Measurements from ENCODE around the gene CLSTN2. TPM values are rescaled to one million over a fixed set of nuclear protein-coding genes. Genes with fewer than 3 reads are reported as not detected.

Gene CLSTN2
- total RNA-seq, 1 donor from 2014 or later = 16.0 TPM

- no peaks in the 10 kb centered on the region for H3K9me3 ChIP-seq
- no peak overlapping the region for H3K4me3 ChIP-seq
- no peaks in the 10 kb centered on the region for H3K27me3 ChIP-seq
- TF ChIP-seq POLR2AphosphoS5 (IDR thresholded peaks at IDR 0.05; ENCODE audit: insufficient read depth in 1 of 2, low read depth in 1 of 2) (no peak), CTCF (IDR thresholded peaks at IDR 0.05) (no peak), POLR2A (IDR thresholded peaks at IDR 0.05) (no peak)
- no peak overlapping the region for H3K27ac ChIP-seq
- H3K4me1 ChIP-seq = no peaks in the 10 kb centered on the region
- no peaks in the 10 kb centered on the region for H3K36me3 ChIP-seq
- intact Hi-C loops (cut with DNase I) = no loop called here
- no peak for DNase-seq (ENCODE audit: extremely low spot score in 2 of 2)
These were observed 308.6 kb downstream of the CLSTN2 start for GRCh38 chr3:140243575-140243974.

- intact Hi-C loops (cut with DNase I) = no loop called here
- TF ChIP-seq POLR2A (IDR thresholded peaks at IDR 0.05) (no peak), CTCF (IDR thresholded peaks at IDR 0.05) (no peak), POLR2AphosphoS5 (IDR thresholded peaks at IDR 0.05; ENCODE audit: insufficient read depth in 1 of 2, low read depth in 1 of 2) (no peak)
- Histone ChIP-seq H3K9me3 (no peaks in the 10 kb centered on the region), H3K27ac (no peak overlapping the region), H3K4me1 (no peaks in the 10 kb centered on the region), H3K27me3 (no peaks in the 10 kb centered on the region), H3K4me3 (no peak overlapping the region), H3K36me3 (no peaks in the 10 kb centered on the region)
- no peak for DNase-seq (ENCODE audit: extremely low spot score in 2 of 2)
These were observed 309.9 kb downstream of the CLSTN2 start for GRCh38 chr3:140244893-140245292.

GRCh38 chr3:140246578-140246977, 311.6 kb downstream of the CLSTN2 start:
- Histone ChIP-seq H3K4me1 (no peaks in the 10 kb centered on the region), H3K4me3 (no peak overlapping the region), H3K9me3 (no peaks in the 10 kb centered on the region), H3K27me3 (no peaks in the 10 kb centered on the region), H3K27ac (no peak overlapping the region), H3K36me3 (no peaks in the 10 kb centered on the region)
- DNase-seq (ENCODE audit: extremely low spot score in 2 of 2) = no peak
- intact Hi-C loops (cut with DNase I) = no loop called here
- TF ChIP-seq CTCF (IDR thresholded peaks at IDR 0.05) (no peak), POLR2AphosphoS5 (IDR thresholded peaks at IDR 0.05; ENCODE audit: insufficient read depth in 1 of 2, low read depth in 1 of 2) (no peak), POLR2A (IDR thresholded peaks at IDR 0.05) (no peak)

- Histone ChIP-seq H3K4me3 (no peak overlapping the region), H3K4me1 (no peaks in the 10 kb centered on the region), H3K9me3 (no peaks in the 10 kb centered on the region), H3K36me3 (no peaks in the 10 kb centered on the region), H3K27me3 (no peaks in the 10 kb centered on the region), H3K27ac (no peak overlapping the region)
- no peak for TF ChIP-seq POLR2AphosphoS5 (IDR thresholded peaks at IDR 0.05; ENCODE audit: insufficient read depth in 1 of 2, low read depth in 1 of 2)
- TF ChIP-seq CTCF (IDR thresholded peaks at IDR 0.05) = no peak
- TF ChIP-seq POLR2A (IDR thresholded peaks at IDR 0.05) = no peak
- no peak for DNase-seq (ENCODE audit: extremely low spot score in 2 of 2)
- intact Hi-C loops (cut with DNase I) = no loop called here
These were observed 312.8 kb downstream of the CLSTN2 start for GRCh38 chr3:140247775-140248174.

GRCh38 chr3:140249188-140249587, 314.2 kb downstream of the CLSTN2 start:
- Histone ChIP-seq H3K27me3 (no peaks in the 10 kb centered on the region), H3K27ac (no peak overlapping the region), H3K4me1 (no peaks in the 10 kb centered on the region), H3K4me3 (no peak overlapping the region), H3K36me3 (no peaks in the 10 kb centered on the region), H3K9me3 (no peaks in the 10 kb centered on the region)
- intact Hi-C loops (cut with DNase I) = no loop called here
- no peak for TF ChIP-seq POLR2AphosphoS5 (IDR thresholded peaks at IDR 0.05; ENCODE audit: insufficient read depth in 1 of 2, low read depth in 1 of 2)
- TF ChIP-seq CTCF (IDR thresholded peaks at IDR 0.05) = no peak
- no peak for TF ChIP-seq POLR2A (IDR thresholded peaks at IDR 0.05)
- no peak for DNase-seq (ENCODE audit: extremely low spot score in 2 of 2)

All from vagina (tissue), 2 donors.